GM18502 (cell line): ENCODE results near the gene LRRN2.
"Not testable (repeated sequence)": the region's sequence is repeated elsewhere in the genome, so short reads cannot be mapped to it uniquely, and the experiment has no call there.

ENCODE experiments used
- ATAC-seq: cut with Tn5 transposase; IDR thresholded peaks from one replicate; pipeline ENCODE4 v1.9.1; 2021; ENCODE audit warnings: mild to moderate bottlenecking; ENCODE audit not compliant: unreplicated experiment, poor library complexity

Gene LRRN2

DNA sequence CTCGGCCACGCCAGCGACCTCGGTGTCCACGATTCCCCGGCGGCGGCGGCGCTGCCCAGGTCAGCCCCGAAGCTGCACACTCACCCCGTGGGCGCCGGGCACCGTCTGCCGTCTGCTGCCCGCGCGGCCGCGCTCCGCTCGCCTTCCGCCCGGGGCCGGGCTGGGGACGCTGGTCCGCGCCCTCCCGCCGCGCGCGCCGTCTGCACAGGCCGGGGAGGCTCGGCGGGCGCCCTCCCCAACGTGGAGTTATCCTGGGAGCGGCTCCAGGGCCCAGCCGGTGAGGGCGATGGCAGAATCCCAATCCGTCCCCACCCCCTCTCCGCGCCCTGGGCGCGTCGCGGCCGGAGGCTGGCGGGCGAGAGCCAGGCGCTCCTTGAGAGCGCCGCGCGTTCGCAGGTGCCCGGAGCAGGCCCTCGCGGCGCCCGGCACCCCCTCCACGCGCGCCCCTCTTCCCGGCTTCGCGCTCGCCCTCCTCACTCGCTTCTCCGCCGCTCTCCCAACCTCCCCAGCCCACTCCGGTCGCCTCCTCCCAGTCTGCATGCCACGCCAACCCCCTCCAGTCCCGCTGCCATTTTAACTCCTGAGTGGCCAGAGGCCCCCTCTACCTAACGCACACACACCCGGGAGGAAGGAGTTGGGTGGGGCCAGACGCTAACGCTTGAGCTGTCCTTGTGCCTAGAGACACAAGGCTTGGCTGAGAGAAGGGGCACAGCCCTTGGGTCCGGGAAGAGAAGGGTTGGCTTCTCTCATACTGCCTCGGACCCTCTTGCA, at the start of gene LRRN2:
LRRN2 (minus strand) TSS at position 503 of the 771 bp plus-strand sequence. CDS start 65,746 bp downstream, outside the sequence.
- ATAC-seq, result no peak

DNA sequence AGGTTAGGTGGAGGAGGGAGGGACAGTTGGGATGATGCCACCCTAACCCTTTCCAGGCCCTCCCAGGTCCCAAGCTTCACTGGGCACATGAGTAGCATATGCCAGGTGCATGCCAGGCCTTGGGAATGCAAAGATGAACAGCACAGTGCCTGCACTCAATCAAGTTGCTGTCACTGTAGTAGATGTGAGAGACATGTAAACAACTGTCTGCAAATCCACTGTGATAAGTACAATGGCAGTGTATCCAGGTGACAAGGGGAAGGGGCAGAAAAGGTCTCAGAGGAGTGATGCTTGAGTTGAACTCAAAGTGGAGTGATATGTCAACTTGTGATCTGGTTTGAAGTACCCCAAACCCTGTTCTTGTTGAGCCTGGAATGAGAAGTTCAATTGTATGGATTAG, 49.5 kb upstream of the LRRN2 start:
- no peak for ATAC-seq

DNA sequence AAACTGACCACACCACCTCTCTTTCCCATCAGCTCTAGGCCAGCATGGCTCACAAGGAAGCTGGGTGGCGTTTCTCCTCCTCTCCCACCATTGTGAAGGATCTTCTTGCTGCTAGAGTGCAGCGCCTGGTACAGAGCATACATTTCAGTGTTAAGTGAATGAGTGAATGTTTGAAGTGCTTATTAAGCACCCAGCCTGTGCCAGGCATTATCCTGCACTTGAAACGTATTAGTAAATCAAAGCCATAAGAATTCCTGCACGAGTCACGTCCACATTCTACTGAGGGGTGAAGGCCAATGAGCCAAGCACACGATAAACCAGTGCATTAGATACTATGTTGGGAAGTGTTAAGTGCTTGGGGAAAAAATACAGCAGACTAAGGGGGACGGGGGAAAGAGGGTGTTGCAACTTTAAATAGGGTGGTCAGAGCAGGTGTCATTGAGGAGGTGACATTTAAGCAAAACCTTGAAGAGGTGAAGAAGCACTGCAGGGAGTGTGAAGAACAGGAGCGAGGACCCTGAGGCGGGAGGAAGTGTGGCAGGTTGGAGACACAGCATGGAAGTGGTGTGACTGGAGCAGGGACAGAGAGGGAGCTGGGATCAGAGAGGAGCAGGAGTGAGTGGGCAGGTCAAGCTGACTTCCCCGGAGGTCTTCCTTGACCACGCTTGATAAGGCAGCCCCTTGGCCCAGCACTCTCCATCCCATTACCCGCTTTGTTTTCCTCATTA, 48.5 kb upstream of the LRRN2 start:
- no peak for ATAC-seq

DNA sequence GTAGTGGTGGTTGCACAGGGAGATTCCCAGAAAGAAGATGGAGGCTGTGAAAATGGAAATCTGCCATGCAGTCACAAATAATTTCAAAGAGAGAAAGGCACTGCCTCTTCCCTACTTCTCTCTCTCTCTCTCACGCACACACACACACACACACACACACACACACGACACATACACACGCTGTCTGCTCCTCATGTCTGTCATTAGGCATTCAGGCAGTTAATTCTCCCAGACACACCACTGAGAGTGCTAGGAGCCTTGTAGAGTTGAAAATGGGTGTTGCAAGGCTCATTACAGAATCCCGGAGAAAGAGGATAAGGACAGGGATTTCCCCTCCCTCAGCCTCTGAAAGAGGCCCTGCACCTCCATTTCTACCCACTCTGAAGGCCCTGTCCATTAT, 47.8 kb upstream of the LRRN2 start:
- ATAC-seq, result no peak

DNA sequence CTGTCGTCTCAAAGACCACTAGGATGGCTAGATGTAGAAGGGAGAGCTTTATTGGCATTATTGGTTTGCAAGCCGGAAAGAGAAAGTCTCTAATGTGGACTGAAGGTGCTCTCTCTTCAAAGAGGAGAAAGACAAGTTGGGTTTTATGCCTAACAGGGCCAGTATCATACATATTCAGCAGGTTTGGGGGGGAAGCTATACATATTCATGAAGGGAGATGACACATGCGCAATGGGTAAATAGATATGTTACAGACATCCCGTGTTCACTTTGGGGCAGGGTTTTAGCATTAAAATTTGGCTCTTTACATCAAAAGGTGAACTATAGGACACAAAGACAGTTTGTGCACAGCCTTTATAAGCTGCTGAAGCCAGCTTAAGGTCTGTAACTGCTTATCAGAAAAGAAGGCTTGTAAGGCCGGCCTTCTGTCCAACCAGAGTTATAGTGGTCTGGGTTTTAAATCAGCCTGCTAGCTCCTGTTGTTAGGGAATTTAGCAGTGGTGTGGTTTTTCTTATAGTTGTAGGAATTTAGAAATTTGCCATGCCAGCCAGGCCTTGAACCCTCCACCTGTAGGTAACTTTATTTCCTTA, 46.5 kb upstream of the LRRN2 start:
- no peak for ATAC-seq

DNA sequence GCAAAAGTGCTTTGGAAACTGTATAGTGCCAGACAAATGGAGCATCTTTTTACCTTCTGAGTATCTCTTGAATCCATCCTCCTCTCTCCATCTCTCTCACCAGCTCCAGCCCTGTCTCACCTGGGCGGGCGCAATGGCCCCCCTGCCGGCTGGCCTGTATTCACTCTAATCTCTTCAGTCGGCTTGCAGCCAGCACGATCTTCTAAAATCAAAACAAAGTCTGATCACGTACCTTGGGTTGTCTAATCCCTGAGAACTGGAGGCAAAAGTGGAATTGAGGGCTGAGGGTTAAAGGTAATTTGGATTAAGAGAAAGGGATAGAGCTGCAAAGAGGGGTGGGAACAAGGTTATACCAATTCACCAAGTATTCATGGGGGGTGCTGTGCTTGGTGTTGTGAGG, 46.0 kb upstream of the LRRN2 start:
- ATAC-seq, result no peak

DNA sequence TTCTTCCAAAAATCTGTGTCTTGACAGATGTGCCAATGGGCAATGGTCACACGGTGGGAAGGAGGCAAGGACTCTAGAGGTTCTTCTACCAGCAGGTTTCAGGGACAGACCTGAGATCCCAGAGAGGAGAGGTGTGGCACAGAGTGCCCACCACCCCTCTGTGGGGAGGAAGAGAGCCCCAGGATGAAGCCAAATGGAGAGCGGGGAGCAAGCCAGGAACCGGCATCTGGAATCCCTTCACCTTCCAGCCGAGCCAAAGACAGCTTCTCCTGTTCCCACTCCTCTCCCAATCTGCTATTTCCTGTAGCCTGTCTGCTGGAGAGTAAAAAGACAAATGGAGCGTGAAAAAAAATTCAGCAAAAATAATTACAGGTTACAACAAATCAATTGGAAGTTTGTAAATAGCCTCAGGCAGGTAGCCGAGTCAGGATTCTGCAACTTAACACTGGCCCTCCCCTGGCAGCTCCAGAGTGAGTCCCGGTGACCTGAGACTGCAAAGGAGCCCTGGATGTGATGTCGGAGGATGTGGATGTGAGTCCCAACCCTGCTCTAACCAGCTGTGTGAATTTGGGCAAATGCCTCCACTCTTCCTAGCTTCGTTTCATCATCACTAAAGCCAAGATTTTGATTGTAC, 45.4 kb upstream of the LRRN2 start:
- ATAC-seq, result no peak

DNA sequence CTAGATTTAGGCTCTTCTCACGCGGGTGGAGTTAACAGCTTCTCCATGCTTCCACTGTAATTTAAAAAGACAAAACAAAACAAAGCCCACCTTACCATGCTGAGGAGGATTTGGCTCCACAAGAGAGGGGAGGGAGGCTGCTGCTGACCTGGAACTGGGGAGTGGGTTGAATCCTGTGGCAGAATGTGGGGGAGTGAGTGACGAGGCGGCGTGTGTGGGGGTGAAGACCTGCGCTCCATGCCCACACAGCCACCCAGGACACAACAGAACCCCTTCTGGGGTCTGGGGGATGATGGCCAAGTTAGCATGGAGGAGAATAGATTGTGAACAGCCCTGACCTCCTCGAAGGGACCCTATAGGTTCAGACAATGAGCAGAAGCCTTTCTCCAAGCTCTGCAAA, 44.0 kb upstream of the LRRN2 start:
- no peak for ATAC-seq

DNA sequence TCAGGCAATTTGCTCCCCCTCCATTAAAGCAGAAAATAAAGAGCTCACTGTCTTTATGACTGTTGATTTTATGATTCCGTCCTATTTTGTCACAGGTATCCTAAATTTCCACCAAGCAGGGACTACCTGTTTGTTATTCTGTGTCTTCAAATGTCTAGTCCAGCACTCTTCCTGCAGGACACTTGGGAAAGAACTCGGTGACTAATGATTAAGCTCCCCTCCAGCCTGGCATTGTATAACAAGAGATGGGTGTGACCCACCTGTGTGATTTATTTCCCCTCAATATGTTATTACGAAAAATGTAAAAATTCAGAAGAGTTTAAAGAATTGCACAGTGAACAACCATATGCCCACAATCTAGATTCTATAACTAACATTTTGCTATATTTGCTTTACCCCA, 42.9 kb upstream of the LRRN2 start:
- ATAC-seq, result no peak

DNA sequence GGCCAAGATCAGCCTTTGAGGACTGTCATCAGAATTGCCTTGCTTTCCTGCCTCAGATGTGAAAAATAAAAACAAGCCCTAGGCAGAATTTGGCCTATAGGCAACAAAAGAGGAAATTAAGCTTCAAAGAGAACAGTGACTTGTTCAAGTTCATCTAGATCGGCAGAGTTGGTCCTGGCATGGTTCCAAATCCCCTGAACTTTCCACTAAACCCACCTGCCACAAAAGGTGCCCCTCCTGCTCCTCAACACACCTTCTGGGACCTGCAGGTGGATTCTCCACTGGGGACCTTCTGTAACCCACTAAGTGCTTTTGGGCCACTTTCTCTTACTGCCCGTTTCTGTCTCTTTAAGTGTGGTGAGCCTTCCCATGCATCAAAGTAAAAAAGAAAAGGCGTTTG, 42.5 kb upstream of the LRRN2 start:
- ATAC-seq, result no peak

DNA sequence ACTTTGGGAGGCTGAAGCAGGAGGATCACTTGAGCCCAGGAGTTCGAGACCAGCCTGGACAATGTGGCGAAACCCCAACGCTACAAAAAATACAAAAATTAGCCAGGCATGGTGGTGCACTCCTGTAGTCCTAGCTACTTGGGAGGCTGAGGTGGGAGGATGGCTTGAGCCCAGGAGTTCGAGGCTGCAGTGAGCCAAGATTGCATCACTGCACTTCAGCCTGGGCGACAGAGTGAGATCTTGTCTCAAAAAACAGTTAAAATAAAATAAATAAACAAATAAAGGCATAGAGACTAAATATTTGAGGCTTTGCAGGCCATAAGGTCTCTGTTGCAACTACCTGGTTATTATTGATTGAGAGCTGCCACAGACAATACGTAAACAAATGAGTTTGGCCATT, 41.9 kb upstream of the LRRN2 start:
- ATAC-seq, result not testable (repeated sequence)

DNA sequence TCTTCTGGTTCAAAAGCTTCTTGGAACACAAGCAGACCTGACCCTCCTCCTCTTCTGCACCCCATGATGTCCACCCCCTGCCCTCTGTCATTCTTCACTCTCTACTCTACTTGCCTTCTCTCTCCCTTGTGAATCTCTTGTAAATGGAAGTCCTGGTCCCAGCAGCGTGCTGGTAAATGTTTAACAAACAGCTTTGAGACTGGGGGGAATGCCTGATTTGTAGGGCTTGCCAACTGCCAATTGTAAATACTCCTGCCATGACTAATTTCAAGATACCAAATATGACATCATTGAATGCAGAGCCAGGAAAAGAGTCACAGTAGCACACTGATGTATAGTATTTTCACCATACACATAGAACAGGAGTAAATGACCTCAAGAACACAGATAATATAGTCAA, 40.9 kb upstream of the LRRN2 start:
- ATAC-seq, result no peak

DNA sequence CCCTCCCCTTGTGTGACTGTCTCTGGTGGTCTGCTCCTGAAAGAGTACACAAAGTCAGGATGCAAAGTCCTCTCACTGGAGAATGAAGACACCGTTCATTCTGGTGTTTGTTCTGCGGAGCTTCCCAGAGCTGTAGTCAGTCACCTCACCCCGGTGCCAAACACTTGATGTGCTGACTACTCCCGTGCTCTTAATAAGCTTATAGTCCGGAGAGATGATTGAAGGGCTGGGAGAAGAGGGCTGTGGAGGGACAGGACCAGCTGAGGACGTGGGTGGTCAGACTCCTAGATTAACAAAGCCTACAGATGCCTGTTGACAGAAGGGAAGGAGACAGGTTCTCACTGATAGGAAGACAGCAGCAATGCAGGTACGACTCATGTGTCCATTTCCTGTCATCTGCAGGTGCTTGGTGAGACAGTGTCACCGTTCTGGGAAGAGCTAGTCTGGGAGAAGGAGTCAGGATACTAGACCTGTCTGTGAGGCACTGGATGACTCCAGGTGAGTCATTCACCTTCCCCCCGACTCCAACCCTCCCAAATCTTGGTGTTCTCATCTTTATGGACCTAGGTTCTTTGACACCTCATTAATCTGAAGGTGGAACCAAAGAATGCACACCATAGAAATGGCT, 40.4 kb upstream of the LRRN2 start:
- ATAC-seq, result no peak

DNA sequence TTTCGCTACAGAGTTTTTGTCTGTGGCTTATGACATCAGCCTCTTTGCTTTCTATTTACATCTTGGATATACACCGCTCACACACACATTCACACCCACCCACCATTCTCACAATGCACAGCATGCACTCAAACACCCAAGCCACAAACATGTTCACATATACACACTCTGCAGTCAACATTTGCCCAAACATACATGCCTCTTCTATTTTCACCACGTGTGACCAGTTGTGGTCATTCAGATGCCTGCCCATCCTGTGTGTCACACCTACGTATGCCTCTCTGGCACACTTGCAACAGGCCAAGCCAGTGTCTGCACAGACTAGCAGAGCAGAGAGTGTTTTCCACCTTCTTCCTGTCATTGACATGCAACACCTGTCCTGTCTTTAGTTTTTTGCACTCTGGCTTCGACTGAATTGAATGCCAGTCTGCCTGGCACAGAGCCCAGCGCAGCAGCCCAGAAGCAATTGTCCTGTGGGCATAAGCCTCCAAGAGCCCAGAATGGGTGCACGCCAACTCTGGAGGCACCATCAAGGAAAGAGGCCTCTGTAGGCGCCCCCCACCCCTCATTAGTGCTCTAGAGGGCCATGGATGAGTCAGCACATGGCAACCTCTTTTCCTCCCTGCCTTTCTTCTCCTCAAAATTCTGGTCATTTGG, 37.7 kb upstream of the LRRN2 start:
- ATAC-seq, result no peak

DNA sequence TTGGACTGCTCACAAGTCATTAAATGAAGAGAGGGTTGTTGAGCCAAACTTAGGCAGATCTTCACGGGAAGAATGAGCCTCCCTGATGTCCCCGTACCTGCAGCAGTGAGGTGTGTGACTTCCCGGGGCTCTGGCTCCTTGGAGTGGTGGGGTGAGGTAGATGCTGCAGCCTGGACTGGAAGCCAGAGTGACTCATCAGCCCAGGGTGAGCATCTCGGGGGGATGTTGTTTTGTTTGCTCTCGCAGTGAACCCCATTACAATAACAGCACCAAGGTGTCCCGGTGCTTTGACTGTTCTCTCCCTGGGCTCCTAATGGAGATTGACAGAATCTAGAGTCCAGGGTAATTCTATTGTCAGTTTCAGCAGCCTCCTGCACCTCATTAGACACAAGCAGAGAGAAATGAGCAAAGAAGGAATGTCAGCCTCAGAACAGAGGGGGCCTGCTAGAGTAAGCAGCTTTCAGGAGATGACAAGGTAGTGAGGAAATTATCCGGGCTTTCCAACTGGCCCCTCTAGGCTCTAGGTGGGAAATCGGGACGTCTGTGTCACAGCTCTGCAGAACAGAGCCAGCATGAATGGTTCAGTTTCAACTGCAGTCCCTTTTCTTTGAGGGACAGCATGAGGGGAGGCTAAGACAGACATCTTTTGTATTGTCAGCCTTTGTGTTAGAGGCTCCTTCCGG, 36.0 kb upstream of the LRRN2 start:
- no peak for ATAC-seq

DNA sequence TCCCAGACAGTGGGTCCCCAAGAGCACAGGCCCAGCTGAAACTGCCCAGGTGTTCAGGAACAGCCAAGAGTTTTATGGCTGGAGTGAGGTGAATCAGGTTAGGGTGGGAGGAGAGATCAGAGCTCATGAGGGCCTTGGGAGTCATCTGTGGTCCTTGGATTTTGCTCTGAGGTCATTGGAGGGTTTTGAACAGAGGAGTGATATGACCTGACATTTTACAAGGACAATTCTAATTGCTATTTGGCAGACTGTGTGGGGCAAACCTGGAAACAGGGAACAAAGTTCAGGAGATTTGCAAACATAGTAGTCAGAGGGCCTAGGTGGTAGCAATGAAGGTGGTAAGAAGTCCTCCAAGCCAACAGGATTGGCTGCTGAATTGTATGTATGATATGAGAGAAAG, 31.1 kb upstream of the LRRN2 start:
- ATAC-seq, result no peak

DNA sequence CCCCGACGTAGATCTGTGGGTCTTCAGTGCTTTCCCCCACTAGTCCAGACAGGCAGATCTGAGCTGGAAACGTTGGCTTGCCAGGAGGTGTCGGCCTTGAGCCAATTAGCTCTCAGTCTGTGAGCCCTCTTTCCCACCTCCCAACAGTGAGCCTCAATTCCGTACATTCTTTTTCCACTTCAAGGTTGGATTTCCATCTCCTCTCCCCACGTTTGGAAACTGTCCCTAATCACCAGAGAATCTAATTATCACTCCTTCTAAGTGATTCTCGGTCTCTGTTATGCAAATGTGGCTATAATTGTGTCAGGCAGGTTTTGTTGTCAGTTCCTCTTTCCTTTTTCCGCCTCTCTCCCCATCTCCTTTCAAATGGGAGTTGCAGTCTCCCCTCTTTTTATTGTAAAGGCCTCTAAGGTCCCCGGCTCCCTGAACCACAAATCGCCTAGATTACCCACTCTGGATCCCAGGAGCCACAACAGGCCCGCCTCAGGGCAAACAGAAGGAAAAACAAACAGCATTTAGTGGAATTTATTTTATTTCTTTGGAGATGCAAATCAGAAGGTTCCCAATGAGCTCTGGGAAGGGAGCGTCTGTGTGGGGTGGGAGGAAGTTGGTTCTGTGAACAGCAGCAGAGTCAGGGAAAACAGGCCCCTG, 29.4 kb upstream of the LRRN2 start:
- no peak for ATAC-seq

DNA sequence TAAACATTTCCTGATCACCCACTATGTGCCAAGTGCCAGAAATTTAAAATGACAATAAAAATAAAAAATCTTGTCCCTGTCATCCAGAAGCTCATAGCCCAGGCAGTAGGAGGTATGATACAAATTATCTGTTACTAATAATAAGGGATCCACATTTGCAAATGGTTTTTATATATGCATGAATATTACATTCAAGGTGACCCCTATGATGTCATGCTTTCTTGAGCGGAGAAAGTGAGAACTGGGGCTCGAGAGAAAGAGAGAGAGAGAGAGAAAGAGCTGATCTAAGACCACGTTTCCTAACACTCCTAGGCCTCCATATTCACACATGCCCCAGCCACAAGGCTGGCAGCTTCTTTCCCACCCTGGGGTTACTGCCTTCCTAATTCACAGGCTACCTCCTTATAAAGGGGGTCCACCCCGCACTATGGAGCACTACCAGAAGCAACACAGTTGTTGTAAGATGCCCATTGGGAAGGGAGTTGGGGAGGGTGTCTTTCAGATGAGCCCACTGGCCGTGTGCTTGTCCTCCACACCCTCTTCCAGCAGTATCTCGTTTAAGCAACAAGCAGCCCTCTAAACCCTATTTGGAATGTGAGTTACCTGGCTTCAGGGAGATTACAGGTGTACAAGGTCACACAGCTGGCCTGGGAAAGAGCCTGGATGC, 28.8 kb upstream of the LRRN2 start:
- no peak for ATAC-seq

DNA sequence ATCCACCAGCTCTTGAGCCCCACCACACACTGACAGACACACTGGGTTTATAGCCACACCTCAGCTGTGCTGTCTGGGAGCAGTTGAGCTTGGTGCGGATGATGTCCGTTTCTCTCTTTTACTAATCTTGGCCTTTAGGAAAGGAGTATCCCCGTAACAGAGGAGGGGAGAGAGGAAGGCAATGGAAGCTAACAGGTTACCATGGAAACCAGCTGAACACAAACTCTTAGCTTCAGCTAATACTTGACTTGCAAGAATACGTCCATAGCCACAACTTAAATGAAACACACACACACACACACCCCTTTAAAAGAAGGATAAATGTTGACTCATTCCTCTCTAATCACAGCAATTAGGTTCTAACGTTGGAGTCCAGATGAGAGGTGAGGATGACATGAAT, 28.0 kb upstream of the LRRN2 start:
- no peak for ATAC-seq
